GM21390 (cell line): Measurements from ENCODE around the gene H2BW2.
A peak's percentile ranks its signal among the peaks of the same experiment; 100 is the strongest.
"Not testable (repeated sequence)": the region's sequence is repeated elsewhere in the genome, so short reads cannot be mapped to it uniquely, and the experiment has no call there.

ENCODE experiments used
- ATAC-seq: cut with Tn5 transposase; IDR thresholded peaks from one replicate; pipeline ENCODE4 v1.9.1; 2021; ENCODE audit not compliant: unreplicated experiment

The H2BW2 gene

GRCh38 chrX:104039689-104040505, at the start of gene H2BW2:
TSS of gene H2BW2 (plus strand) at chrX:104039956. CDS start at chrX:104039995, 39 bp downstream.
- ATAC-seq, result no peak

- no peak for ATAC-seq
Observed at GRCh38 chrX:103999234-103999633, 40.5 kb upstream of the H2BW2 start.

GRCh38 chrX:104008831-104009230, 30.9 kb upstream of the H2BW2 start:
- ATAC-seq, result no peak

GRCh38 chrX:104013158-104013557, 26.6 kb upstream of the H2BW2 start:
- ATAC-seq, result no peak

GRCh38 chrX:104013606-104014005, 26.1 kb upstream of the H2BW2 start, which contains the start of gene H2BW1:
TSS of gene H2BW1 (minus strand) at chrX:104013708. CDS start at chrX:104013576, 132 bp downstream.
- no peak for ATAC-seq

GRCh38 chrX:104015576-104015975, 24.2 kb upstream of the H2BW2 start:
- ATAC-seq, result not testable (repeated sequence)

- ATAC-seq, result no peak
Observed at GRCh38 chrX:104018126-104018525, 21.6 kb upstream of the H2BW2 start.

GRCh38 chrX:104041003-104041402, 1.2 kb downstream of the H2BW2 start:
- no peak for ATAC-seq

- ATAC-seq, result no peak
Observed at GRCh38 chrX:104045642-104046041, 5.9 kb downstream of the H2BW2 start.

- no peak for ATAC-seq
Observed at GRCh38 chrX:104047171-104047570, 7.4 kb downstream of the H2BW2 start.

- not testable (repeated sequence) for ATAC-seq
Observed at GRCh38 chrX:104054956-104055355, 15.2 kb downstream of the H2BW2 start.

- not testable (repeated sequence) for ATAC-seq
Observed at GRCh38 chrX:104062636-104063035, 22.9 kb downstream of the H2BW2 start.

GRCh38 chrX:104075778-104076445, 36.2 kb downstream of the H2BW2 start, which contains the start of gene TMSB15C:
TSS of gene TMSB15C (minus strand) at chrX:104076236.
- peak; percentile 99 for ATAC-seq

GRCh38 chrX:104077854-104078253, 38.1 kb downstream of the H2BW2 start:
- ATAC-seq, result not testable (repeated sequence)

- no peak for ATAC-seq
Observed at GRCh38 chrX:104084063-104084462, 44.3 kb downstream of the H2BW2 start.

- ATAC-seq, result no peak
Observed at GRCh38 chrX:104084534-104085277, 45.0 kb downstream of the H2BW2 start.

- ATAC-seq, result no peak
Observed at GRCh38 chrX:104085477-104085876, 45.7 kb downstream of the H2BW2 start.

GRCh38 chrX:104085919-104086318, 46.2 kb downstream of the H2BW2 start:
- no peak for ATAC-seq
